ACC112 (cell line): Measurements from ENCODE around the gene DNM1.

Experiments
- H2AFZ ChIP-seq: fragments of 200-600 bp; sonication (generic); one replicate; pipeline ENCODE4 v1.6.0; 2017; ENCODE audit warnings: antibody characterized with exemption, low read length; ENCODE audit not compliant: unreplicated experiment
- H3K27ac ChIP-seq: fragments of 200-600 bp; sonication (generic); 2 replicates; pipeline ENCODE4 v1.5.1; 2014; ENCODE audit warnings: low read depth, mild to moderate bottlenecking, antibody characterized with exemption, low read length, moderate library complexity
- H3K27me3 ChIP-seq: fragments of 200-600 bp; sonication (generic); 2 replicates; pipeline ENCODE4 v1.6.1; 2014; ENCODE audit warnings: mild to moderate bottlenecking, antibody characterized with exemption, low read length, moderate library complexity, mixed read lengths; ENCODE audit not compliant: insufficient read depth
- H3K36me3 ChIP-seq: fragments of 200-600 bp; sonication (generic); 2 replicates; pipeline ENCODE4 v1.6.1; 2016; ENCODE audit warnings: mild to moderate bottlenecking, antibody characterized with exemption, low read length, moderate library complexity, mixed read lengths; ENCODE audit not compliant: insufficient read depth
- H3K4me1 ChIP-seq: fragments of 200-600 bp; sonication (generic); one replicate; pipeline ENCODE4 v1.6.1; 2016; ENCODE audit warnings: low read length, mixed read lengths; ENCODE audit not compliant: insufficient read depth, unreplicated experiment, control insufficient read depth
- H3K4me3 ChIP-seq: fragments of 200-600 bp; sonication (generic); 2 replicates; pipeline ENCODE4 v1.5.1; 2014; ENCODE audit warnings: mild to moderate bottlenecking, low read depth, low read length
- H3K79me2 ChIP-seq: fragments of 200-600 bp; sonication (generic); one replicate; pipeline ENCODE4 v1.6.0; 2016; ENCODE audit warnings: low read length; ENCODE audit not compliant: control insufficient read depth, unreplicated experiment, insufficient read depth

DNM1 gene

DNA sequence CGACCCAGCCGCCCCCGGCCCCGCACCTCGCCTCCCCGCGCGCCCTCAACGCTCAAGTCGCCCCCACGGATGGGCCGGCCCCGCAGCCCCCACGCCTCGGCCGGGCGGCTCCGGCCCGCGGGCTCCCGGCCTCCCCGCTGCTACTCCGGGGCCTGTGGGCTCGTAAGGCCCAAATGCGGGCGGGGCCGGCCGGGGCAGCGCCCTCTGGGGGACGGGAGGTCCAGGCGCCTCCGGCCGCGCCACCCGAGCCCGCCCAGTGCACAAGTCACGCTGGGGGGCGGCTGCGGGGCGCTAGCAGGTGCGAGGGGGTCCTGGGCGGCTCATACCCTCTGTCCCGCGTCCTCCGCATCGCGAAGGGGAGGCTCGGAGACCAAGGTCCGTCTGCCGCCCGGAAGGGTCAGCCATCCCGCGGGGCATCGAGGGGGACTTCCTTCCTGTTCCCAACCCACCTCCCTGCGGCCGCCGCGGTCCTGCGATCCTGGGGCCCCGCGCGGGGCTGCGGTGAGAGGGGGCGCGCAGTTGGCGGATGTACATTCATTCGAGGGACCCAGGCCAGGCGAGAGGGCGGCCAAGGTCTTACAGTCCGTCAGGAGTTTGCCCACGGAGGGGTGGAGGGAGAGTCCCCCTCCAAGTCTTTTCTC, 11.7 kb upstream of the DNM1 start, which contains the start of gene CIZ1:
CIZ1 (minus strand) TSS at position 167 of the 641 bp plus-strand sequence. CDS start 715 bp downstream, outside the sequence.
- Histone ChIP-seq H3K4me1 (peaks cover 10% of the 10 kb centered on the region), H3K79me2 (peaks cover 11% of the 10 kb centered on the region), H3K4me3 (peak within 1 kb of the TSS; percentile 94), H3K36me3 (peaks cover 8% of the 10 kb centered on the region; the same call in 1 of the 2 replicates), H2AFZ (peak within 1 kb of the TSS; percentile 96), H3K27me3 (no peaks in the 10 kb centered on the region), H3K27ac (peak within 1 kb of the TSS; percentile 45)

DNA sequence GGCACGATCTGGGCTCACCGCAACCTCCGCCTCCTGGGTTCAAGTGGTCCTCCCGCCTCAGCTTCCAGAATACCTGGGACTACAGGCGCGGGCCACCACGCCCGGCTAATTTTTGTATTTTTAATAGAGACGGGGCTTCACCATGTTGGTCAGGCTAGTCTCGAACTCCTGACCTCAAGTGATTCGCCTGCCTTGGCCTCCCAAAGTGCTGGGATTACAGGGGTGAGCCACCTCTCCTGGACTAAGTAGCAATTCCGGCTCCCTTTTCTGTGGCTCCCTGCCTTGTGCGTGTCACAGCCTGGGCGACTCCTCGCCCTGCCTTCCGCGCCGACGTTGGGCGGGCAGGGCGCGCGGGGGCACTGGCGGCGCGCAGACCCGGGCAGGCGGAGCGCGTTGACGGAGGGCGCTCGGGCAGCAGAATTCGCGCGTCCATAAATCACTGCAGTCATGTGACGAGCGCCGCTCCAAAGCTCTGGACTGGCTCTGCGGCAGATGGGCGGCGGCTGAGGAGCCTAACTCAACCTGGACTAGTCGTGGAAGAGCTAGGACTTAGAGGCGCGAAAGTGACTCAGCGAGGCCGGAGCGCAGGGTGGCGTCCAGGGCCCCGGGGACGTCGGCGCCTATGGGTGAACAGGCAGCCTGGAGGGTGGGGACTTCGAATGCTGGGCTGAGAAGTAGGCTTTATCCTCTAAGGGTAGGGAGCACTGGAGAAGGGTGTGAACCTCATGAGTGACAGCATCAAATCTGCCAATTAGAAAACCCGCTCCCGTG, 10.4 kb upstream of the DNM1 start:
- peak overlapping the region; percentile 57 for H2AFZ ChIP-seq

DNA sequence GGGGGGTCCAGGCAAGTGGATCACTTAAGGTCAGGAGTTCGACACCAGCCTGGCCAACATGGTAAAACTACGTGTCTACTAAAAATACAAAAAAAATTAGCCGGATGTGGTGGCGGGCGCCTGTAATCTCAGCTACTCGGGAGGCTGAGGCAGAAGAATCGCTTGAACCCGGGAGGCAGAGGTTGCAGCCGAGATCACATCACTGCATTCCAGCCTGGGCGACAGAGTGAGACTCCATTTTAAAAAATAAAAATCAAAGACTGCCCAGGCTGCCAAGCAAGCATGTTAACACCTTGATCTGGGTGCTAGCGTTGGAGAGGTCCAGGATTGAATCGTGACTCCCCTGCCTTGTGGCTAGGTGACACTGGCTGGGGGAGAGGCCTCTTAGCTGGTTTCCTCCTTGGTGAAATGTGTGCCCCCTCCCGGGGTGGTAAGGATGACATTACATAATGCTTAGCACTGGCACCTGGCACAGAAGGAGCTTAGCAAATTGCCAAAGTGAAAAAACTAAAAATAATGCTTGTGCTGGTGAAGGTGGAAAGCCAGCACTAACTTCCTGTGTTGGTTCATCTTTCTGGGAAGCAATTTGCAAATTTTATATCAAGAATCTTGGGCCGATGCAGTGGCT, 9.6 kb upstream of the DNM1 start:
- no peaks in the 10 kb centered on the region for H3K27me3 ChIP-seq
- peaks cover 11% of the 10 kb centered on the region for H3K79me2 ChIP-seq
- H3K36me3 ChIP-seq: 0 out of 2 replicates have a peak, but pooled peaks cover 3% of the 10 kb centered on the region
- H3K4me3 ChIP-seq: peak overlapping the region; percentile 47; the same call in 1 of the 2 replicates
- H2AFZ ChIP-seq: peak overlapping the region; percentile 57
- H3K27ac ChIP-seq: peak overlapping the region; percentile 56
- H3K4me1 ChIP-seq: peaks cover 10% of the 10 kb centered on the region

More for the DNA sequence above, 10.4 kb upstream of the DNM1 start:
- H3K79me2 ChIP-seq: peaks cover 11% of the 10 kb centered on the region
- H3K27me3 ChIP-seq: no peaks in the 10 kb centered on the region
- 0 out of 2 replicates have a peak, but pooled peaks cover 3% of the 10 kb centered on the region for H3K36me3 ChIP-seq
- peak overlapping the region; percentile 94 for H3K4me3 ChIP-seq
- peak overlapping the region; percentile 56 for H3K27ac ChIP-seq
- H3K4me1 ChIP-seq: peaks cover 10% of the 10 kb centered on the region

DNA sequence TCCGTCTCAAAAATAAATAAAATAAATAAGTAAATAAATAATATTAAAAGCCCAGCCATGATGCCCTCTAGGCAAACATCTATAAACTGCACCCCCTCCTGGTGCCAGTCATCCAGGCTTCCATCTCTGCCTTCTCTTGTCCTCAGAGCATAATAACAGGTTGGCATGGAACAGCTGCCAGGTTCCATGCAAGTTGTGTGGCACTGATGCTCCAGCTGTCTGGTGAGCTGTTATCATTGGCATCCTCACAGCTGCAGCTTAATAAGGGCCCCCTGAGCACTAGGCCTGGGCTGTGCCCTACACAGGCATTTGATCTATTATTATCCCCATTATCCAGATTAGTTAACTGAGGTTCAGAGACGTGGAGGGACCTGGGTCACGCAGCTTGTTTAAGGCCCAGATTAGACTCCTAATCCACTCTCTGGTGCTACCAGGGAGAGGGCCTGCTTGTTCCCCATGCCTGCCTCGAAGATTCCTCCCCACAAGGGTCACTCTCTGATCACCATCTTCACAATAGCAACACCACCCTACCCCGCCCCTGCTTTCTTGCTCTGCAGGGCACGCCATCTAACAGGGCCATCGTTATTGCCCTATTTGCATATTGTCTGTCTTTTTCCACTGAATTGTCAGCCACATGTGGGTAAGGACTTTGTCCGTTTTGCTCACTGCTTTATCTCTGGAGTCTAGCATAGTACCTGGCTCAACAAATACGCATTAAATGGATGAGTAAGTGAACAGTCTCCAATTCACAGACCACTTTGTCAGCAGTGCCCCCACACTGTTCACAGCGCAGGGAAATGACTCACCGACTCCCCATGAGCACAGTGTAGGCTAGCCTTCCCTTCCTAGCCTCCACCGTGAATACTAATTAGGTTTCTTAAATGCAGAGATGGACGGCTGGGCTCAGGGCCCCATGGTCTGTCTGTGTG, 1.5 kb upstream of the DNM1 start:
- Histone ChIP-seq H3K4me3 (no peak overlapping the region), H3K27ac (no peak overlapping the region), H3K79me2 (no peaks in the 10 kb centered on the region), H3K27me3 (no peaks in the 10 kb centered on the region), H2AFZ (no peak overlapping the region), H3K4me1 (no peaks in the 10 kb centered on the region), H3K36me3 (no peaks in the 10 kb centered on the region)

DNA sequence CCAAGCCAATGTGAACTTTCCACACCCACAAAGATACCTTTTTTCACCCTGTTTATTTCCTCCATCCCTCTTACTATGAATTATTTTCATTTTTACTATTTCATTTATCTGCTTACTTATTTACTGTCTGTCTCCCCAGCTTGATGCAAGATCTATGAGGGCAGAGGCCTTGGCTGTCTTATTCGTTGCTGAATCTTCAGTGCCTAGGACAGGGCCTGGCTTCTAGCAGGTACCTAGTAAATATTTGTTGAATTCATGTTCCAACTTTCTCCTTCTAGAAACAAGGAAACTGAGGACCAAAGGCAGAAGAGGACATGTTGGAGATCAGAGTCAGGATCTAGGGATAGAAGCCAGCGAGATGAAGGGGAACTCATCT, 543 bp upstream of the DNM1 start:
- Histone ChIP-seq H3K4me3 (0 out of 2 replicates have a peak overlapping the region, but pooled peaks have one; percentile 25), H3K79me2 (no peaks in the 10 kb centered on the region), H2AFZ (no peak overlapping the region), H3K27me3 (no peaks in the 10 kb centered on the region), H3K36me3 (no peaks in the 10 kb centered on the region), H3K27ac (no peak overlapping the region), H3K4me1 (no peaks in the 10 kb centered on the region)

DNA sequence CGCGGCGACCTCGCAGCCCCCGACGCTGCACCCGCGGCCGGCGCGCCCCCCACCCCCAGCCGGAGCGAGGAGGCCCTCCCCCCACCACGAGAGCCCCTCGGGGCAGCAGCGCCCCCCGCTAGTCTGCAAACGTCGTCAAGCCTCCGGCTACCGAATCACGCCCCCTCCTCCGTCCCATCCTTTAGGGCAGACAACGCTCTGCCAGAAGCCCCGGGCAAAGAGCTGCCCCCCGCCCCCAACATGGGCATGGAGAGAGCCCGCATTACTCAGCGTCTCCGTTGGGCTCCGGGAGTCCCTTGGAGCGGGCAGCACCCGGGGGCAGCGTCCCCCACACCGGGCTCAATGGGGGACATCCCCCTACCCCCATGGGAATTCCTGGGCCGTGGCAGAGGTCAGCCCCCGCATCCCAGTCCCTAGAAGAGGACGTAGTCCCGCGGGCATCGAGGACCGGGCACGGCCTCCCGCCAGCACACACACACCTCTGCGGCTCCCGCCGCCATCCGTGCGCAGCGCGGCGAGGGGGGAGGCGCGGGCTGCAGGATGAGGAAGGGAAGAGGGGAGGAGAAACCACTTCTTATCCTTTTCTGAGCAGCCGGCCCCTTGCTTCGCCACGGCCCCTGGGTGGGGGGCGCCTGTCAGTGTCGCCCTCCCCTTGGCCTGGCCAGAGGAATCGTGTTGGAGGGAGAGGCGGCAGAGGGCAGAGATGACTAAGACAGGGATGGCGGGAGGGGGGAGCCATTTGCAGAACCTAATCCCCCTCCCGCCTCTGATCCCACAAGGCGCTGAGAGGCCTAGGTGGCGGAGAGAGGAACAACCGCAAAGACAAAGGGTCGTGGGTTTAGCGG, 750 bp downstream of the DNM1 start:
- Histone ChIP-seq H3K4me1 (no peaks in the 10 kb centered on the region), H3K4me3 (peak overlapping the region; percentile 85), H3K36me3 (no peaks in the 10 kb centered on the region), H3K27ac (no peak overlapping the region), H3K27me3 (no peaks in the 10 kb centered on the region), H3K79me2 (no peaks in the 10 kb centered on the region), H2AFZ (peak overlapping the region; percentile 10)

DNA sequence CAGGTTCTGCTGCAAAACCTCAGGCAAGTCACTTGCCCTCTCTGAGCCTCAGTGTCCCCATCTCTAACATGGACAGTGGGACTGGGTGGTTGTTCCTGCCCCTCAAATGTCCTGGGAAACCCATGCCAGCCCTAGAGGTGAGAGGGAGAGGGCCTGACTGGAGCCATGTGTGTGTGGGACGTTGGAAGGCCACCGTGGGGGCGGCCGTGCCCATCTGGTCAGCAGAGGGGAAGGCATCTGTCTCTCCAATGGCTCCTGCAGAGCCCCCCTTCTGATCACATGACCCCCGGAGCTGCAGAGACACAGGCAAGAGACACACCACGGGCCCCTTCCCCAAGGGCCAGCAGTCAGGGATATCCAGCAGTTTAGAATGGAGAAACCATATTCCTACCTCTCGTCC, 1.7 kb downstream of the DNM1 start:
- Histone ChIP-seq H3K79me2 (no peaks in the 10 kb centered on the region), H3K4me3 (peak overlapping the region; percentile 85; the same call in 1 of the 2 replicates), H2AFZ (no peak overlapping the region), H3K27ac (no peak overlapping the region), H3K36me3 (no peaks in the 10 kb centered on the region), H3K4me1 (no peaks in the 10 kb centered on the region), H3K27me3 (no peaks in the 10 kb centered on the region)

DNA sequence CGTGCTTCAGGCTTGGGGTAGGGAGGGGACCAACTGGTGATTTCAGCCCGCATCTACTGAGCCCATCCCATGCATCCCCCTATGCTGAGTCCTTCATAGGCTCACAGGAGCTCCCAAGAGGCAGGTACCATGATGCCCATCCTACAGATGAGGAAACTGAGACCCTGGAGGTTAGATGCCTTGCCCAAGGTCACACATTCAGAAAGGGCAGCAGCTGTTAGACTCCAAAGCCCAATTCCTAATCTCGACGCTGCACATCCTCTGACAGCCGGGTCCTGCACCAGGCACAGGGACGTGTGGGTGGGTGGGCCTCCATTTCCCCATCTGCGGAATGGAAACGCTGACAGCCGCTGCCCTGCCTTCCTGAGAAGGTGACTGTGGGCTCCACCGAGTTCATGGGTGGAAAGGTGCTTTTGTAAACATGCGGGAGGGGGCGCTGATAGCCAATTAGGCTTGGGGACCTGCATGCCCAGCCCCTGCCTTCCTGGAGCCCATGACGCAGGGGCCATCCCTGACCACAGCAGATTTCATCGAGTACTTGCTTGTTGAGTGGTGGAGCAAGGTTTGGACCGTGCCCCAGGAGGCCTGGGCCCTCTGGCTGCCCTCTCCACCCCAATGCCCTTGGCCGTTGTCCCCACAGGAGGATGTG, 2.2 kb downstream of the DNM1 start:
- H2AFZ ChIP-seq: no peak overlapping the region
- H3K79me2 ChIP-seq: no peaks in the 10 kb centered on the region
- no peaks in the 10 kb centered on the region for H3K4me1 ChIP-seq
- no peak overlapping the region for H3K4me3 ChIP-seq
- H3K36me3 ChIP-seq: no peaks in the 10 kb centered on the region
- H3K27ac ChIP-seq: no peak overlapping the region
- no peaks in the 10 kb centered on the region for H3K27me3 ChIP-seq

DNA sequence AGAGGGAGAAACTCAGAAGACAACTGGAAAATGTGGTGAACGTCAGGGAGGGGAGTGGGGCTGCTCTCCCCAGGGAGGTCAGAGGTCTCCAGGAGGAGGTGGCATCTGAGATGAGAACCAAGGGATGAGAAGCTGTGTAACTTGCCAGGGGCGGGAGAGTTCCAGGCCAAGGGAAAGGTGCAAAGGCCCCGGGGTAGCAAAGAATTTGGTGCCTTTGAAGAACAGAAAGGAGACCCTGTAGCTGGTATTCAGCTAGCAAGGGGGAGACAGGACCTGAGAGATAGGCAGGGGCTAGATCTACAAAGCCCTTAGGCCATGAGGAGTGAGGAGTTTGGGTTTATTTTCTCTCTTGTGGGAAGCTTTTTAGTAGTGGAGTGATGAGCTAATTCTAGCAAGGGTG, 3.3 kb downstream of the DNM1 start:
- no peaks in the 10 kb centered on the region for H3K79me2 ChIP-seq
- H3K36me3 ChIP-seq: no peaks in the 10 kb centered on the region
- no peaks in the 10 kb centered on the region for H3K27me3 ChIP-seq
- no peak overlapping the region for H2AFZ ChIP-seq
- no peaks in the 10 kb centered on the region for H3K4me1 ChIP-seq
- H3K4me3 ChIP-seq: no peak overlapping the region
- H3K27ac ChIP-seq: no peak overlapping the region
